ENCODE data around the gene OR2AK2. TPM values are rescaled to one million over a fixed set of nuclear protein-coding genes. Genes with fewer than 3 reads are reported as not detected.

Gene OR2AK2
- total and polyA plus RNA-seq, 4 donors: not detected

GRCh38 chr1:248007778-248008177 is 42.7 kb downstream of the OR2AK2 start:
- ATAC-seq (ENCODE audit: low FRiP score) (no peak), DNase-seq (no peak)
- intact Hi-C loops (cut with DNase I): no loop called here
- Histone ChIP-seq H3K27ac (ENCODE audit: low read depth in 1 of 2, low read length in 2 of 2) (no peak overlapping the region), H3K36me3 (ENCODE audit: control insufficient read depth in 1 of 2, insufficient read depth in 2 of 2, low read length in 1 of 2) (no peaks in the 10 kb centered on the region), H3K27me3 (ENCODE audit: control insufficient read depth in 1 of 2, insufficient read depth in 2 of 2, low read length in 1 of 2) (no peaks in the 10 kb centered on the region), H3K4me3 (ENCODE audit: low read length in 2 of 2) (no peak overlapping the region), H3K9me3 (ENCODE audit: control insufficient read depth, low read length) (no peaks in the 10 kb centered on the region), H3K4me1 (ENCODE audit: control insufficient read depth in 1 of 2, insufficient read depth in 2 of 2, low read length in 2 of 2) (no peaks in the 10 kb centered on the region)
- WGBS, 2 donors: 37 to 49% methylated on average over 1 of the region's 1 CpG

- no peak overlapping the region for H3K4me3 ChIP-seq (ENCODE audit: low read length in 2 of 2)
- H3K9me3 ChIP-seq (ENCODE audit: control insufficient read depth, low read length): no peaks in the 10 kb centered on the region
- 79 to 88% methylated on average over 3 of the region's 3 CpGs for WGBS, 2 donors
- no peaks in the 10 kb centered on the region for H3K36me3 ChIP-seq (ENCODE audit: control insufficient read depth in 1 of 2, insufficient read depth in 2 of 2, low read length in 1 of 2)
- ATAC-seq (ENCODE audit: low FRiP score) (no peak), DNase-seq (no peak)
- intact Hi-C loops (cut with DNase I): no loop called here
- no peaks in the 10 kb centered on the region for H3K4me1 ChIP-seq (ENCODE audit: control insufficient read depth in 1 of 2, insufficient read depth in 2 of 2, low read length in 2 of 2)
- no peaks in the 10 kb centered on the region for H3K27me3 ChIP-seq (ENCODE audit: control insufficient read depth in 1 of 2, insufficient read depth in 2 of 2, low read length in 1 of 2)
- H3K27ac ChIP-seq (ENCODE audit: low read depth in 1 of 2, low read length in 2 of 2): no peak overlapping the region
Observed at GRCh38 chr1:248009681-248010080, 44.6 kb downstream of the OR2AK2 start.

GRCh38 chr1:248013229-248013710 is 48.2 kb downstream of the OR2AK2 start, which contains the start of gene OR2L5:
Gene OR2L5 (plus strand): TSS chr1:248013660. CDS start chr1:248021948, 8,288 bp downstream.
- WGBS, 2 donors: 83 to 85% methylated on average over 2 of the region's 2 CpGs
- no peaks in the 10 kb centered on the region for H3K4me1 ChIP-seq (ENCODE audit: control insufficient read depth in 1 of 2, insufficient read depth in 2 of 2, low read length in 2 of 2)
- H3K9me3 ChIP-seq (ENCODE audit: control insufficient read depth, low read length): no peaks in the 10 kb centered on the region
- no peak within 1 kb of the TSS for H3K4me3 ChIP-seq (ENCODE audit: low read length in 2 of 2)
- DNase-seq (no peak), ATAC-seq (ENCODE audit: low FRiP score) (no peak)
- H3K36me3 ChIP-seq (ENCODE audit: control insufficient read depth in 1 of 2, insufficient read depth in 2 of 2, low read length in 1 of 2): no peaks in the 10 kb centered on the region
- no peak within 1 kb of the TSS for H3K27ac ChIP-seq (ENCODE audit: low read depth in 1 of 2, low read length in 2 of 2)
- intact Hi-C loops (cut with DNase I): no loop called here
- H3K27me3 ChIP-seq (ENCODE audit: control insufficient read depth in 1 of 2, insufficient read depth in 2 of 2, low read length in 1 of 2): no peaks in the 10 kb centered on the region

- WGBS, 2 donors: 67 to 74% methylated on average over 1 of the region's 1 CpG
- H3K27ac ChIP-seq (ENCODE audit: low read depth in 1 of 2, low read length in 2 of 2): no peak overlapping the region
- H3K27me3 ChIP-seq (ENCODE audit: control insufficient read depth in 1 of 2, insufficient read depth in 2 of 2, low read length in 1 of 2): no peaks in the 10 kb centered on the region
- intact Hi-C loops (cut with DNase I): no loop called here
- no peaks in the 10 kb centered on the region for H3K36me3 ChIP-seq (ENCODE audit: control insufficient read depth in 1 of 2, insufficient read depth in 2 of 2, low read length in 1 of 2)
- DNase-seq: no peak
- H3K4me3 ChIP-seq (ENCODE audit: low read length in 2 of 2): no peak overlapping the region
- no peaks in the 10 kb centered on the region for H3K4me1 ChIP-seq (ENCODE audit: control insufficient read depth in 1 of 2, insufficient read depth in 2 of 2, low read length in 2 of 2)
- no peaks in the 10 kb centered on the region for H3K9me3 ChIP-seq (ENCODE audit: control insufficient read depth, low read length)
- ATAC-seq (ENCODE audit: low FRiP score): no peak
Observed at GRCh38 chr1:248015803-248016202, 50.8 kb downstream of the OR2AK2 start.

Other genes starting within 250 kb of the OR2AK2 start
- gene OR6F1, start 248.6 kb upstream of the OR2AK2 start, total RNA-seq: not detected
- gene OR6F1, start 248.6 kb upstream of the OR2AK2 start, polyA plus RNA-seq: not detected
- under 1 TPM; 0.42 to 0.62 TPM for gene OR14K1, start 226.6 kb upstream of the OR2AK2 start, total RNA-seq
- not detected for gene OR14K1, start 226.6 kb upstream of the OR2AK2 start, polyA plus RNA-seq
- gene OR14A2, start 217.1 kb upstream of the OR2AK2 start, total RNA-seq: not detected
- gene OR14A2, start 217.1 kb upstream of the OR2AK2 start, polyA plus RNA-seq: not detected
- gene OR1C1, start 204.7 kb upstream of the OR2AK2 start, total RNA-seq: not detected
- not detected for gene OR1C1, start 204.7 kb upstream of the OR2AK2 start, polyA plus RNA-seq
- gene OR14A16, start 141.1 kb upstream of the OR2AK2 start, total RNA-seq: not detected
- gene OR14A16, start 141.1 kb upstream of the OR2AK2 start, polyA plus RNA-seq: not detected
- not detected for gene OR11L1, start 123.3 kb upstream of the OR2AK2 start, total RNA-seq
- gene OR11L1, start 123.3 kb upstream of the OR2AK2 start, polyA plus RNA-seq: not detected
- gene TRIM58, start 108.0 kb upstream of the OR2AK2 start, total RNA-seq: 1 to 10 TPM; 1.3 to 3.2 TPM
- under 1 TPM in 1 of 2 donors, not detected in 1; 0.38 TPM for gene TRIM58, start 108.0 kb upstream of the OR2AK2 start, polyA plus RNA-seq
- gene OR2W3, start 69.6 kb upstream of the OR2AK2 start, total RNA-seq: under 1 TPM; 0.39 to 0.42 TPM
- gene OR2W3, start 69.6 kb upstream of the OR2AK2 start, polyA plus RNA-seq: not detected
- gene OR2T8, start 45.0 kb upstream of the OR2AK2 start, total RNA-seq: not detected
- not detected for gene OR2T8, start 45.0 kb upstream of the OR2AK2 start, polyA plus RNA-seq
- gene OR2AJ1, start 40.3 kb upstream of the OR2AK2 start, total RNA-seq: not detected
- not detected for gene OR2AJ1, start 40.3 kb upstream of the OR2AK2 start, polyA plus RNA-seq
- under 1 TPM in 1 of 2 donors, not detected in 1; 0.69 TPM for gene OR2L8, start 16.4 kb upstream of the OR2AK2 start, total RNA-seq
- gene OR2L8, start 16.4 kb upstream of the OR2AK2 start, polyA plus RNA-seq: not detected
- under 1 TPM in 1 of 2 donors, not detected in 1; 0.24 TPM for gene OR2L5, start 48.4 kb downstream of the OR2AK2 start, total RNA-seq
- gene OR2L5, start 48.4 kb downstream of the OR2AK2 start, polyA plus RNA-seq: not detected
- under 1 TPM; 0.13 to 0.51 TPM for gene OR2L2, start 64.8 kb downstream of the OR2AK2 start, total RNA-seq
- gene OR2L2, start 64.8 kb downstream of the OR2AK2 start, polyA plus RNA-seq: under 1 TPM in 1 of 2 donors, not detected in 1; 0.05 TPM
- under 1 TPM in 1 of 2 donors, not detected in 1; 0.21 TPM for gene OR2L3, start 81.6 kb downstream of the OR2AK2 start, total RNA-seq
- not detected for gene OR2L3, start 81.6 kb downstream of the OR2AK2 start, polyA plus RNA-seq
- gene OR2L13, start 130.0 kb downstream of the OR2AK2 start, total RNA-seq: not detected
- gene OR2L13, start 130.0 kb downstream of the OR2AK2 start, polyA plus RNA-seq: not detected
- gene OR2M5, start 179.9 kb downstream of the OR2AK2 start, total RNA-seq: not detected
- gene OR2M5, start 179.9 kb downstream of the OR2AK2 start, polyA plus RNA-seq: not detected
- not detected for gene OR2M2, start 209.6 kb downstream of the OR2AK2 start, total RNA-seq
- gene OR2M2, start 209.6 kb downstream of the OR2AK2 start, polyA plus RNA-seq: not detected
- gene OR2M3, start 232.0 kb downstream of the OR2AK2 start, total RNA-seq: not detected
- gene OR2M3, start 232.0 kb downstream of the OR2AK2 start, polyA plus RNA-seq: not detected

Data from aorta (tissue), 5 donors.